GM12872 (cell line): Measurements from ENCODE around the gene FILIP1.

ENCODE experiments used
- TF ChIP-seq, protein P1 (sequence below): IDR thresholded peaks from 3 replicates; pipeline ENCODE4 v1.5.1; 2011; ENCODE audit warnings: low read depth, mild to moderate bottlenecking, low read length, moderate library complexity; ENCODE audit not compliant: insufficient read depth

The FILIP1 gene

DNA sequence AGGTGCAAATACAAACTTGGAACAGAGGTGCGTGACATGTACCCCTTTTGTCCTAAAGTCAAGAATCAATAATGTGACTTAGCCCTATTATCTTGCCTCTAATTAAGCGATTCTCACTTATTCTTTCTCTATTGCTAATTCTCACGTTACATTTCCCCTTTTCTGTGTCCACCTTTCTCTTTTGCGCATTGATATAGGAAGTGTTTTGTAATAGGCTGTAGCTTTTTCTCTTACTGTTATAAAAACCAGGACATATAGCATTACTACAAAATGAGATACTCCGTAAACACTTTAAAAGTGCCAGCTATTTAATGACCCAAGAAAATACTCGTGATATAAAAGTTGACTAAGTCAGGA, 208.3 kb downstream of the FILIP1 start:
- TF ChIP-seq, protein P1, sequence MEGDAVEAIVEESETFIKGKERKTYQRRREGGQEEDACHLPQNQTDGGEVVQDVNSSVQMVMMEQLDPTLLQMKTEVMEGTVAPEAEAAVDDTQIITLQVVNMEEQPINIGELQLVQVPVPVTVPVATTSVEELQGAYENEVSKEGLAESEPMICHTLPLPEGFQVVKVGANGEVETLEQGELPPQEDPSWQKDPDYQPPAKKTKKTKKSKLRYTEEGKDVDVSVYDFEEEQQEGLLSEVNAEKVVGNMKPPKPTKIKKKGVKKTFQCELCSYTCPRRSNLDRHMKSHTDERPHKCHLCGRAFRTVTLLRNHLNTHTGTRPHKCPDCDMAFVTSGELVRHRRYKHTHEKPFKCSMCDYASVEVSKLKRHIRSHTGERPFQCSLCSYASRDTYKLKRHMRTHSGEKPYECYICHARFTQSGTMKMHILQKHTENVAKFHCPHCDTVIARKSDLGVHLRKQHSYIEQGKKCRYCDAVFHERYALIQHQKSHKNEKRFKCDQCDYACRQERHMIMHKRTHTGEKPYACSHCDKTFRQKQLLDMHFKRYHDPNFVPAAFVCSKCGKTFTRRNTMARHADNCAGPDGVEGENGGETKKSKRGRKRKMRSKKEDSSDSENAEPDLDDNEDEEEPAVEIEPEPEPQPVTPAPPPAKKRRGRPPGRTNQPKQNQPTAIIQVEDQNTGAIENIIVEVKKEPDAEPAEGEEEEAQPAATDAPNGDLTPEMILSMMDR: no peak

DNA sequence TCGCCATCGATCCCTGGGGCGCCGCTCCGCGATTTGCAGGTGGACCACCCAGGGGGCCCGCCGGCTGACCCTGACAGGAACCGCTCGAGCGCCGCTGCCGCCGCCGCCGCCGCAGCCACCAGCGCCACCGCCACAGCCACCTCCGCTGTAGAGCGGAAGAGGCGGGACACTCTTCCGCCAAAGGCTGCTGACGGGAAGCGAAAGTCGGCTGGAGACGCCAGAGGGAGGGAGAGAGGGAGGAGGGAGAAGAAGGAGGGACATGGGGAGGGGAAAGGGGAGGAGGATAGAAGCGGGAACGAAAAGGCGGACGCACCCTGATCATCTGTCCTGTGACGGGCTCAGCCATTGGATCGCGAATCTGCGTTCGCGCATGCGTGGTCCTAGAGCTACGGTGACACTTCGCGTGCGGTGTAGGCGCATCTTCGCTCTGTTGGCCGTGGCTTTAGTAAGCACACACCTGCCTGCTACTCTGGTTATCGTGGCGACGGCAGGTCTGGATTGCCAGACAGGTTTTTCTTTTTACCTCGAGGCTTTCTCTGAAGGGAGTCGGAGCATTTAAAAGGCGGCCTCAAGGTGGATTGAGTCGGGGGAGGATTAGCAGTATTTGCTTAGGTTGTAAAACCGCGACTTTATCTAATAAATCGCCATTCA, 208.8 kb downstream of the FILIP1 start, which contains the start of gene TMEM30A:
TSS of gene TMEM30A (minus strand) at position 161 of the 651 bp plus-strand sequence. CDS start at position 7, 154 bp downstream.
- TF ChIP-seq, protein P1: no peak

DNA sequence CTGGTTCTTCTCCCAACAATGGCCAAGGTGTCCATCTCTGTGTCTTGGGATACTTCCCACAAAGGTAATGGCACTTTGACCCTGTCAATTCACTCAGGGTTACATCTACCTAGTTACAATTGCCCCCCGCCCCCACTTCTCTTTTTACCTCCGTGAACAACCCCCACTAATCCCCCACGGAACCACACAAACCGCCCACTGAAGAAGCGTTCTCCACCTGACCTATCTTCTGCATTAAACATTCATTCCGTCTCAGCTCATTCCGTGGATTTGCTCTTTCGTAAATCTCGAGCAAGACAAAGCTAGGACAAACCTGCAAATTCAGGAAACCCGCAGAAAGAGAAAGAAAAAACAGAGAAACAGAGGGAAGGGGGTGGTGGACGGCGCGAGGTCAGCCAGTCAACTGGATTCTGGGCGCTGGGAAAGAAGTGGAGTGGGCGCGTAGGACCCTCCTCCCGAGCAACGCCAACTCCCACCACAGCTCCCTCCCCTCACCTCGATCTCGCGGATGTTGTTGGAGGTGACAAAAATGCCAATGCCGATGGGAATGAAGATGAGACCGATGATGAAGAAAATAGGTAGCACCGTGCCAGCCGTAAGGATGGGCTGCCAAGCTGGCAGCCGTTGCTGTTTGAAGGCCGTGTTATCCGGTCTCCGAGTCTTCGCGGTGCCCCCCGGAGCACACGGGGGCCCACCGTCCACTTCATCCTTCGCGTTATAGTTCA, 209.5 kb downstream of the FILIP1 start:
- TF ChIP-seq, protein P1: no peak

DNA sequence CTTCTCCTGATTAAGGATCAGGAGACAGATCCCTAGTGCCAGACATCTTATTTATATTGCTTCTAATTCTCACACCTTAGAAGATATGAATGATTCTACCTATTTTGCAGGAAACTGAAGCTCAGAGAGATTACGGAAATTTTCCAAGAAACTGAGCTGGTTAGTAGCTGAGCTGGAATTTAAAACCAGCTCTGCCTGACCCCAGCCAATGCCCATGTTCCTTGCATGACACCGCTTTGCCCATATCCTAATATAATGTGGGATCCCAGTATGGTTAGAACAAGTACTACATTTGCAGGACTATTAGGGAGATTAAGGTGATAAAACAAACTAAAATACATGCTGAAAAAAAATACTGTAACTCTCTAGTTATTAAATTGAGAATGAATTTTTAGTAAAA, 210.9 kb downstream of the FILIP1 start:
- TF ChIP-seq, protein P1: no peak

DNA sequence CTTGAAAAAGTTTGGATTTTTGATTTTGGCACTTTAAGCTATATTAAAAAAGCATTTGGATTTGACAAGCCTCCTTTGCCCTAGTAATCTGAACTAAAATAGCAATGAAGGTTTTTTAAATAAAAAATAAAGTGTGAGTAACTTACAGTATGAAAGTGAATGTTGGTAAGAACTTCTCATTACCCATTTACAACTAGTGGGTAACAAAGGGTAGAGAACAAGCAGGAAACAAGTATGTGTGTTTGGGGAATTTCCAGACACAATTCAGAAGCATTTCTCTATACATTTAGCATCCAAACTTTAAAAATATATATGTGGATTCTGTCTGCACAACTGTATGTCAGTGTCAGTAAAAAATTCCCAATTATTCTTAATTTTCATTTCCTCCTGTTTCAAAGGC, 211.9 kb downstream of the FILIP1 start:
- TF ChIP-seq, protein P1: no peak

DNA sequence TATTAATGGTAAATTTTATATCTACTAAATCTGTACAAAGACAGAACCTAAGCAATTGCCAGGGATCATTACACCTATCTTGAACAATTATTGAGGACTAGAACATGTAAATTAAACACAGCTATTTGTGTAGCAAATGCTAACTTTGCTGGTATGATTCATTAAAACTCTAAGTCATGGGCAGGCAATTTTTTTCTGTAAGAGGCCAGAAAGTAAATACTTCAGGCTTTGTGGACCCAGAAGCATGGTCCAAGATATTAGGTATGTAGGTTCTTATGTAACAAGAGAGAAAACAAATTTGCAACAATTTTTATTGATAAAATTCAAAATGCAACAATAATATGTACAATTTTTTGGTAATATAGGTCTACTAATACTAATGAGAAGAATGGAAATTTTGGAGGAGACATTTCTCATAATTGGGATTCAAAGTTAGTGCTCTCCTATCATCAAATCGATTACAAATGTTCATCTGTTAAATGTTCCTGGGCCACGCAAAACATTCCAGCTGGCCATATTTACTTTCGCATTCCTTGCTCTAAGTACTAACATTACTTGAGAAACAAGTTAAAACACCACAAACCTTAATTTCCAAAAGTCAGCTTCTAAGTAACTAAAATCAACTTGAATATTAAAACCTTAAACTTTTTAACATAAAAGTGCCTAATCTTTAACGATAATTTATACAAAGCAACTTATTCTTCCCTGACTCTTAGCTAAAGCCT, 213.3 kb downstream of the FILIP1 start:
- TF ChIP-seq, protein P1: no peak

DNA sequence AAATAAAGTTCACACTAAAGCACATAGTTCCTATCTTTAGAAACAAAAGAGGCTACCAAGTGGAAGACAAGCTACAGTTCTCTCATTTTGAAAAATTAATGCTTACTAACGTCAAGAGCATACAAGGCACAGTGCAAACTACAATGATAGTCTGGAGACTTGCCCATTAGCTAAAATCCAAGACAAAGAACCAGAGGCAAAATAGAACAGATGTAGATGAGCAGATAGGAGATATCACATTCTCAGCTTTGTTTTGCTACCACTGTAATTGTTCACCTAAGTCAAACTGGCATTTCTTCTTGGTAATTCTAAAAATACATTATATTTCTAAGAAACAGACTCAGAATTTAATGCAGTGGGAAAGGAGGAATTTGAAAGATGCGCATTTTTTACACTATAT, 214.2 kb downstream of the FILIP1 start:
- TF ChIP-seq, protein P1: no peak
